Osteocyte (in vitro differentiated cells): ENCODE data around the gene PABPC3. TPM values are rescaled to one million over a fixed set of nuclear protein-coding genes. Genes with fewer than 3 reads are reported as not detected.

Source experiments
- DNase-seq: peaks from one replicate; pipeline ENCODE4 v3.0.0; 2021; ENCODE audit warnings: mixed read lengths; ENCODE audit not compliant: unreplicated experiment; ENCODE audit errors: extremely low spot score
- H3K27ac Mint-ChIP-seq: one replicate; pipeline ENCODE4 v1.8.0; 2021; ENCODE audit warnings: mild to moderate bottlenecking, mixed read lengths; ENCODE audit not compliant: unreplicated experiment
- H3K27me3 Mint-ChIP-seq: one replicate; pipeline ENCODE4 v1.8.0; 2021; ENCODE audit warnings: mixed read lengths; ENCODE audit not compliant: unreplicated experiment
- H3K36me3 Mint-ChIP-seq: one replicate; pipeline ENCODE4 v1.8.0; 2021; ENCODE audit warnings: mixed read lengths; ENCODE audit not compliant: unreplicated experiment
- H3K4me1 Mint-ChIP-seq: one replicate; pipeline ENCODE4 v1.8.0; 2021; ENCODE audit warnings: mixed read lengths; ENCODE audit not compliant: unreplicated experiment
- H3K4me3 Mint-ChIP-seq: one replicate; pipeline ENCODE4 v1.8.0; 2021; ENCODE audit warnings: mild to moderate bottlenecking, moderate library complexity, mixed read lengths; ENCODE audit not compliant: unreplicated experiment
- H3K9me3 Mint-ChIP-seq: one replicate; pipeline ENCODE4 v1.8.0; 2021; ENCODE audit warnings: mixed read lengths; ENCODE audit not compliant: unreplicated experiment
- CTCF ChIP-seq: fragments of 200-600 bp; sonication (generic); IDR thresholded peaks from 2 replicates; pipeline ENCODE4 v1.5.0; 2021; ENCODE audit warnings: antibody characterized with exemption, mild to moderate bottlenecking, moderate library complexity
- total RNA-seq: library from RNA; stranded (reverse); gene quantifications from 2 replicates; pipeline ENCODE4 v1.2.1, GENCODE V29; 2021

The PABPC3 gene
- total RNA-seq, 1 donor from 2014 or later: 0.16 TPM

DNA sequence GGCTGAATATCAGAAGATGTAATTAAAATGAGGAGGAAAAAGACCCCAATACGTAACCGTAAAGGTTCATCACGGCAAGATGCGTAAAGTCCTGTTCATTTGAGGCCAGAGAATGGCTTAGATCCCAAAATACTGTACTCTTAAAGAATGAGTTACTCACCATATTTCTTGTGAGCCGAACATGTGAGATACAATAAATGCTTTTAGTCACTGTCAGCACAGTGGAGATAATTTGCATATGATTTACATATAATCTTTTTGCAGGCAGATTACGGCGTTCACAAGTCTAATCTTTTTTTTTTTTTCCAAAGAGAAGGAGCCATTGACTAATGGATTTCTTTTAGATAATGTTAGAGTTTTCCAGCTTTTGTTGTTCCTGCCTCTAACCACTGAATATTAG lies 47.8 kb downstream of the PABPC3 start:
- Mint-ChIP-seq H3K4me1 (no peaks in the 10 kb centered on the region), H3K27ac (no peak overlapping the region), H3K36me3 (no peaks in the 10 kb centered on the region), H3K27me3 (no peaks in the 10 kb centered on the region), H3K4me3 (no peak overlapping the region), H3K9me3 (no peaks in the 10 kb centered on the region)
- no peak for DNase-seq
- no peak for TF ChIP-seq CTCF

DNA sequence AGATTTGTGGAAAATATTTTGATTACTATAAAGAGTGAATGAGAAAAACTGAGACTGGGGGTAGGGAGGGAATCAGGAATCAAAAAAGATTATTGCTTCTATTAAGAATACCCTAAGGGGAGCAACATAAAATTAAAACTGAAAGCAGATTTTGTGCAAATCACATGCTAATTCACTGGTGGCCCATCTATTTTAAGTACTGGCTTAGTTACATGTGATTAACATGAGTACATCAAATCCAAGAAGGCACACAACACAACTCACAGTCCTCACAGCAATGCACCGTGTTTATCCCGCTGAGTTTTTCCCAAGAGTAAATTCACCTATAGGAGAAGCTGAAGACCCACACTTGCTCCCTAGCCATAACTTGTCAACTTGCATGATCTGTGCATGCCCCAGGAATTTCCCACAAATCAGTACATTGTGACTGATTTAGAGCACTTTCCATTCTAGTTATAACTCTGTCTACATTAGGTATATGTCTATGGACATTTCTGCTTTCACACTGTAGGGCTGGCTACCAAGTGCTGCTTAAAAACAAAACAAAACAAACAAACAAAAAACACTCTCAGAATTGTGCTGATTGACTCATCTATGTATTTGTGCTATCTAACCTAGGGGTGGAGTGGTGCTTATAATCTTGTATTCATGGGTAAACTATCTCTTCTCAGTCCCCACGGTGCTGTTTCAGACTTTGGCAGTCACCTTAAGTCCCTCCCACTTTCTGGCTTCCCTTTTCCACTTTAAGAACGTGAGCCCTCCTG lies 51.9 kb downstream of the PABPC3 start:
- no peak for DNase-seq
- TF ChIP-seq CTCF: no peak
- Mint-ChIP-seq H3K4me1 (no peaks in the 10 kb centered on the region), H3K36me3 (no peaks in the 10 kb centered on the region), H3K27me3 (peaks cover 11% of the 10 kb centered on the region), H3K9me3 (no peaks in the 10 kb centered on the region), H3K27ac (no peak overlapping the region), H3K4me3 (no peak overlapping the region)

DNA sequence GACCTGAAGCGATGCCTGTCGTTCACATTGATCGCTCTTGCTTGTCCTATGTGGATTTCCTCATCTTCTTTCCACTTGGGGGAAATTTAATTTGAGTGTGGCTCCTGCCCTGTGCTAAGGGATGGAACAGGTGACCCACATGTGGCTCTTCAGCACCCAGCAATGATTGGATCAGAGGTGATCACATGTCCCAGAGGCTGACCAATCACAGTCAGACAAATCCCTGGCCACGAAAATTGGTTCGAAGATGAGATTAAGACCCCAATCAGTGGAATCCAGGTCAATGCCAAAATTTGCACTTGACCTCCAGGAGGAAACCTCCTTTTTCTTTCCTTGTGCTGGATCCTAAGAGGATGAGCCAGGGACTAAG lies 52.5 kb downstream of the PABPC3 start:
- no peak for DNase-seq
- Mint-ChIP-seq H3K27ac (no peak overlapping the region), H3K27me3 (peaks cover 15% of the 10 kb centered on the region), H3K4me3 (no peak overlapping the region), H3K4me1 (no peaks in the 10 kb centered on the region), H3K9me3 (no peaks in the 10 kb centered on the region), H3K36me3 (no peaks in the 10 kb centered on the region)
- TF ChIP-seq CTCF: no peak

Other genes with a start within 250 kb of the PABPC3 start
- gene AMER2, start 76.2 kb downstream of the PABPC3 start, total RNA-seq: not detected in 2 replicates
- 19.5 and 19.6 TPM in 2 replicates for gene MTMR6, start 191.4 kb downstream of the PABPC3 start, total RNA-seq
- gene NUP58, start 205.5 kb downstream of the PABPC3 start, total RNA-seq: 34.4 and 35.1 TPM in 2 replicates